ENCODE measurements around the gene CROCC2.

DNA sequence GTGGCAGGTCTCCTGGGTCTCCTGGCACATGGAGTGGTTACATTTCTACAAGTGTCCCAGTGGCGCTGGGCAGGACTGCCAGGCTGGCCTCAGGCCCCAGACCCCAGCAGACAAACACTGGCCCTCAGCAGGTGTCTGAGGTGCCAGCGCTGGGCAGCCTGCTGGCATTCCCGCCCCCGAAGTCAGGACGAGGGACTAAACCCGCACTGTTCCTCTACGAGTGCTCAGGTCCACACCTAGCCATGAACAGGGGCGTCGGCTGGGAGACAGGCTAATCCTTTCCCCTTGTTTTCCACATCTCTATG lies 105.1 kb downstream of the CROCC2 start:
- TF ChIP-seq POLR2A (IDR thresholded peaks at IDR 0.05), result no peak
- TF ChIP-seq CTCF (IDR thresholded peaks at IDR 0.05), result no peak
- no peak for TF ChIP-seq EP300 (IDR thresholded peaks at IDR 0.05)

All from sigmoid colon (tissue), 4 donors.